Parathyroid adenoma (tissue), 2 donors: ENCODE data around the gene IP6K1.

Experiments
- H2AFZ ChIP-seq: fragments of 300-600 bp; sonication (generic); one replicate; pipeline ENCODE4 v1.7.0; 2017; ENCODE audit warnings: antibody characterized with exemption, mild to moderate bottlenecking
- H3K27ac ChIP-seq: fragments of 300-600 bp; sonication (generic); one replicate; pipeline ENCODE4 v1.7.0; 2017
- H3K27me3 ChIP-seq: fragments of 300-600 bp; sonication (generic); one replicate; pipeline ENCODE4 v1.7.0; 2017; ENCODE audit warnings: low read length; ENCODE audit not compliant: control insufficient read depth, insufficient read depth
- H3K36me3 ChIP-seq: fragments of 300-600 bp; sonication (generic); one replicate; pipeline ENCODE4 v1.7.0; 2017; ENCODE audit warnings: low read length; ENCODE audit not compliant: control insufficient read depth, insufficient read depth
- H3K4me1 ChIP-seq: fragments of 300-600 bp; sonication (generic); one replicate; pipeline ENCODE4 v1.7.0; 2017; ENCODE audit warnings: control low read depth
- H3K4me2 ChIP-seq: fragments of 300-600 bp; sonication (generic); one replicate; pipeline ENCODE4 v1.7.0; 2017; ENCODE audit warnings: low read length
- H3K4me3 ChIP-seq: fragments of 300-600 bp; sonication (generic); one replicate; pipeline ENCODE4 v1.7.0; 2017; ENCODE audit warnings: low read depth, low read length
- H3K79me2 ChIP-seq: fragments of 300-600 bp; sonication (generic); one replicate; pipeline ENCODE4 v1.7.0; 2017; ENCODE audit warnings: control low read depth
- H3K9ac ChIP-seq: fragments of 300-600 bp; sonication (generic); one replicate; pipeline ENCODE4 v1.7.0; 2017; ENCODE audit warnings: mild to moderate bottlenecking
- H3K9me3 ChIP-seq: fragments of 300-600 bp; sonication (generic); one replicate; pipeline ENCODE4 v1.7.0; 2017; ENCODE audit warnings: low read length; ENCODE audit not compliant: control insufficient read depth
- CTCF ChIP-seq: fragments of 300-600 bp; sonication (generic); IDR thresholded peaks from one replicate; pipeline ENCODE4 v1.7.0; 2017; ENCODE audit warnings: antibody characterized with exemption, mild to moderate bottlenecking
- donor health status: primary hyperparathyroidism.

IP6K1 gene

GRCh38 chr3:49801160-49801559, 14.8 kb upstream of the IP6K1 start:
- Histone ChIP-seq H2AFZ (no peak overlapping the region), H3K4me3 (no peak overlapping the region), H3K79me2 (no peaks in the 10 kb centered on the region), H3K36me3 (no peaks in the 10 kb centered on the region), H3K27me3 (no peaks in the 10 kb centered on the region), H3K9me3 (no peaks in the 10 kb centered on the region), H3K9ac (no peak overlapping the region), H3K4me1 (peaks cover 2% of the 10 kb centered on the region), H3K27ac (no peak overlapping the region), H3K4me2 (no peak overlapping the region)
- no peak for TF ChIP-seq CTCF

- H3K4me3 ChIP-seq, result no peak within 1 kb of the TSS
- no peak within 1 kb of the TSS for H3K27ac ChIP-seq
- H2AFZ ChIP-seq, result no peak within 1 kb of the TSS
- no peaks in the 10 kb centered on the region for H3K27me3 ChIP-seq
- H3K79me2 ChIP-seq, result no peaks in the 10 kb centered on the region
- no peaks in the 10 kb centered on the region for H3K36me3 ChIP-seq
- peaks cover 2% of the 10 kb centered on the region for H3K4me1 ChIP-seq
- TF ChIP-seq CTCF, result no peak
- no peak within 1 kb of the TSS for H3K9ac ChIP-seq
- no peaks in the 10 kb centered on the region for H3K9me3 ChIP-seq
- no peak within 1 kb of the TSS for H3K4me2 ChIP-seq
Observed at GRCh38 chr3:49799761-49800160, 13.4 kb upstream of the IP6K1 start, which contains the start of gene CDHR4. Gene CDHR4 (minus strand): TSS chr3:49799873. CDS start chr3:49799812, 61 bp downstream.

- H3K27ac ChIP-seq, result no peak overlapping the region
- H3K9ac ChIP-seq, result no peak overlapping the region
- H3K79me2 ChIP-seq, result no peaks in the 10 kb centered on the region
- peaks cover 2% of the 10 kb centered on the region for H3K4me1 ChIP-seq
- H3K36me3 ChIP-seq, result no peaks in the 10 kb centered on the region
- H3K27me3 ChIP-seq, result no peaks in the 10 kb centered on the region
- H2AFZ ChIP-seq, result no peak overlapping the region
- no peaks in the 10 kb centered on the region for H3K9me3 ChIP-seq
- H3K4me2 ChIP-seq, result no peak overlapping the region
- H3K4me3 ChIP-seq, result no peak overlapping the region
- no peak for TF ChIP-seq CTCF
Observed at GRCh38 chr3:49799105-49799504, 12.8 kb upstream of the IP6K1 start.

GRCh38 chr3:49794926-49795905, 8.9 kb upstream of the IP6K1 start:
- no peak overlapping the region for H3K4me3 ChIP-seq
- H3K4me2 ChIP-seq, result no peak overlapping the region
- H3K9me3 ChIP-seq, result no peaks in the 10 kb centered on the region
- H3K9ac ChIP-seq, result no peak overlapping the region
- no peak overlapping the region for H2AFZ ChIP-seq
- no peaks in the 10 kb centered on the region for H3K4me1 ChIP-seq
- H3K27ac ChIP-seq, result no peak overlapping the region
- H3K27me3 ChIP-seq, result no peaks in the 10 kb centered on the region
- H3K36me3 ChIP-seq, result no peaks in the 10 kb centered on the region
- no peaks in the 10 kb centered on the region for H3K79me2 ChIP-seq
- no peak for TF ChIP-seq CTCF
